Spleen (tissue), 11 donors: ENCODE measurements around the gene IQSEC1. TPM values are rescaled to one million over a fixed set of nuclear protein-coding genes. Genes with fewer than 3 reads are reported as not detected.
A peak's percentile ranks its signal among the peaks of the same experiment; 100 is the strongest.

Source experiments
- DNase-seq: peaks from one replicate; pipeline ENCODE4 v3.0.0-alpha.2; 2020
- H3K27ac ChIP-seq, 8 donors: fragments of 200-600 bp; sonication (generic) in 7 of 8; 1 replicate in 4 of 8; 2 replicates in 4 of 8; pipeline versions ENCODE4 v1.5.0 to v1.8.0; 2016 to 2021; ENCODE audit warnings: inconsistent platforms in 4 of 8, mild to moderate bottlenecking in 4 of 8, moderate library complexity in 1 of 8
- H3K27me3 ChIP-seq, 7 donors: fragments of 200-600 bp; sonication (generic) in 6 of 7; replicated peaks in 1 of 7; 1 replicate in 4 of 7; 2 replicates in 3 of 7; pipeline versions ENCODE4 v1.5.0 to v1.8.0; 2016 to 2021; ENCODE audit warnings: inconsistent platforms in 3 of 7, mild to moderate bottlenecking in 1 of 7
- H3K36me3 ChIP-seq, 6 donors: fragments of 200-600 bp; sonication (generic) in 5 of 6; 1 replicate in 4 of 6; 2 replicates in 2 of 6; pipeline versions ENCODE4 v1.5.0 to v1.8.0; 2016 to 2021; ENCODE audit warnings: inconsistent platforms in 2 of 6
- H3K4me1 ChIP-seq, 6 donors: fragments of 200-600 bp; sonication (generic) in 5 of 6; 1 replicate in 3 of 6; 2 replicates in 3 of 6; pipeline versions ENCODE4 v1.5.0 to v1.8.0; 2016 to 2021; ENCODE audit warnings: inconsistent platforms in 3 of 6
- H3K4me3 ChIP-seq, 8 donors: fragments of 200-600 bp; sonication (generic) in 7 of 8; 1 replicate in 4 of 8; 2 replicates in 4 of 8; pipeline versions ENCODE4 v1.5.0 to v1.8.0; 2016 to 2021; ENCODE audit warnings: inconsistent platforms in 4 of 8, mild to moderate bottlenecking in 4 of 8, moderate library complexity in 2 of 8
- H3K9me3 ChIP-seq, 8 donors: fragments of 200-600 bp; sonication (generic) in 7 of 8; 1 replicate in 4 of 8; 2 replicates in 4 of 8; pipeline versions ENCODE4 v1.5.0 to v1.8.0; 2016 to 2021; ENCODE audit warnings: inconsistent platforms in 4 of 8
- POLR2A ChIP-seq, 3 donors: fragments of 450-650 bp; IDR thresholded peaks; one replicate each; pipeline ENCODE4 v1.5.1; 2017; ENCODE audit warnings: antibody characterized with exemption in 3 of 3, mild to moderate bottlenecking in 1 of 3
- POLR2AphosphoS5 ChIP-seq, 3 donors: sonication (generic); formaldehyde crosslinking; IDR thresholded peaks; one replicate each; pipeline ENCODE4 v1.5.1; 2017; ENCODE audit warnings: antibody characterized with exemption in 3 of 3
- WGBS, 5 donors: extraction: QIAGEN DNeasy Blood & Tissue Kit in 3 of 5; methylation state at CpG; one replicate each; pipeline versions ENCODE4 v1.1.5 to v1.1.7; 2013 to 2018; 5-methylcytosine and 5-hydroxymethylcytosine counted together
- intact Hi-C: fragments of 100-400 bp; cut with DNase I; formaldehyde crosslinking; loops from one replicate; pipeline ENCODE4 v1.15.0; 2023; ENCODE audit warnings: low total_unique reads
- polyA plus RNA-seq, 3 donors: library from polyadenylated mRNA; stranded (reverse); fragments of 200-250 nt; gene quantifications; one replicate each; pipeline ENCODE4 v1.2.1, GENCODE V29; 2013
- total RNA-seq, 7 donors: library from RNA; depleted of rRNA in 3 of 7; stranded (reverse); fragments of >200 nt in 3 of 7; fragmentation: NEBNext Ultra II Directional in 4 of 7; extraction: Animal tissue kit (Norgen Biotek cat#: 25700) in 4 of 7; gene quantifications; one replicate each; pipeline versions ENCODE4 v1.1.0 to v1.2.1, GENCODE V29; 2016 to 2021
- TF ChIP-seq, protein P1 (sequence below), 11 experiments: fragments of 200-600 bp in 7 of 11; fragments of 450-650 bp in 4 of 11; sonication (generic) in 4 of 11; IDR thresholded peaks in 8 of 11; conservative IDR thresholded peaks in 3 of 11; 1 replicate in 7 of 11; 2 replicates in 4 of 11; pipeline versions ENCODE4 v1.4.0 to v1.8.0; 2016 to 2021; ENCODE audit warnings: antibody characterized with exemption in 11 of 11, inconsistent platforms in 4 of 11, mild to moderate bottlenecking in 1 of 11
- donor health status: healthy with polysubstance abuse.
- donor health status: DM: no; HTN: no; CAD: no; lungs with moderate emphysema.
- donor health status: DM: no; HTN: no; CAD: no.
- donor health status: Bipolar disorder and iron deficiency.
- donor health status: healthy.
- donor health status: DM: no; HTN: no; CAD: no.
- donor health status: DM: yes; HTN: yes; CAD: no.

IQSEC1 gene
- total and polyA plus RNA-seq, 10 donors: 23.0 to 170 (median 116) TPM

DNA sequence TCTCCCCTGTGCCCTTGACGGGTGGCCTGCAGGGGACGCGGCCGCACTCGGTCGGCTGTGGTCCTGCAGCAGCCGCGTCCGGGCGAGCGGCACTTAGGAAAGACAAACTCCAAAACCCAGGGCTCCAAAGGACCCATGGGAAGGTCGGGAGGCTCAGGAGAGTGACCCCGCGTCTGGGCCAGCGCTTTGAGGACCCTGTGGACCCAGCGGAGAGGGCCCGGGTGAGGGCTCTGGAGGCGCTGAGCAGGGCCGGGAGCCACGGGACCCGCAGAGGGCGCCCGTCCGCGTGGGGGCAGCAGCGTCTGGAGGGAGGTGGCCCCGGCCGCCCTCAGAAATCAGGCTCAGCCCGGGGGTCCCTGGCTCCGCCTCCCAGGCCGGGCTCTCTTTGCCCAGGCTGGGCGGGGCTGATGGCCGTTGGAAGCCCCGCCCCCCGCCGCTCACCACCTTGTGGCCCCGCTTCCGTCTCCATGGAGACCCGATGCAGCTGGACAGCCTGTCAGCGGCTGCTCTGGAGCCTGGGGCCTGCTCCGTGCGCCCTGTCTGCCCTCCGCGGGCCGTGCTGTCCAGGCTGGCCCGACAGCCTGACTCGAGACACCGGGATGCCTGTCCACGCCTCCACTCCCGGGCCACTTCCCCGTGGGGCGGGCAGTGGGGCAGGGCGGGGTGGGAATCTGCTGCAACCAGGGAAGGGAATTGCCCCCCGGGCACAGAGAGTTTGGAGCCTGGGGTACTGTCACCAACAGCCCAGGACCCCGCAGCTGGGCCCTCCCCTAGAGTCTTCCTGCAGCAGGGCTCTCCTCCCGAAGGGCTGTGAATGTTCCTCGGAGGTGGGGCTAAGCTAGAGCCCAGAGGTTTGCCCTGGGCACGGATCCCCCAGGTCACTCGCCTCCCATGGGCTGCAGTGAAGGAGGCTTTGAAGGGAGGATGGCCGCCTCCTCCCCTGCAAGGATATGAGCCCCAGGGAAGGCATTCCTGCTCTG is 197.1 kb downstream of the IQSEC1 start:
- 25 to 47% (median 31%) methylated on average over 25 to 60 of the region's 60 CpGs for WGBS, 5 donors
- Histone ChIP-seq H3K27me3 (peaks cover 0 to 15% (median 9%) of the 10 kb centered on the region in 7 donors), H3K9me3 (no peaks in the 10 kb centered on the region), H3K4me1 (peaks cover 3 to 26% (median 12%) of the 10 kb centered on the region in 6 donors), H3K36me3 (no peaks in the 10 kb centered on the region), H3K27ac (no peak overlapping the region), H3K4me3 (peak overlapping the region in 6 of 8 donors; percentile 17 to 59 (median 30))
- no peak for DNase-seq
- intact Hi-C loops: no loop called here
- TF ChIP-seq, protein P1, sequence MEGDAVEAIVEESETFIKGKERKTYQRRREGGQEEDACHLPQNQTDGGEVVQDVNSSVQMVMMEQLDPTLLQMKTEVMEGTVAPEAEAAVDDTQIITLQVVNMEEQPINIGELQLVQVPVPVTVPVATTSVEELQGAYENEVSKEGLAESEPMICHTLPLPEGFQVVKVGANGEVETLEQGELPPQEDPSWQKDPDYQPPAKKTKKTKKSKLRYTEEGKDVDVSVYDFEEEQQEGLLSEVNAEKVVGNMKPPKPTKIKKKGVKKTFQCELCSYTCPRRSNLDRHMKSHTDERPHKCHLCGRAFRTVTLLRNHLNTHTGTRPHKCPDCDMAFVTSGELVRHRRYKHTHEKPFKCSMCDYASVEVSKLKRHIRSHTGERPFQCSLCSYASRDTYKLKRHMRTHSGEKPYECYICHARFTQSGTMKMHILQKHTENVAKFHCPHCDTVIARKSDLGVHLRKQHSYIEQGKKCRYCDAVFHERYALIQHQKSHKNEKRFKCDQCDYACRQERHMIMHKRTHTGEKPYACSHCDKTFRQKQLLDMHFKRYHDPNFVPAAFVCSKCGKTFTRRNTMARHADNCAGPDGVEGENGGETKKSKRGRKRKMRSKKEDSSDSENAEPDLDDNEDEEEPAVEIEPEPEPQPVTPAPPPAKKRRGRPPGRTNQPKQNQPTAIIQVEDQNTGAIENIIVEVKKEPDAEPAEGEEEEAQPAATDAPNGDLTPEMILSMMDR (IDR thresholded peaks at IDR 0.05 in 8 of 11, conservative IDR thresholded peaks at IDR 0.05 in 3 of 11): peak in 5 of 11 experiments; percentile 27 to 51 (median 41)
- TF ChIP-seq POLR2AphosphoS5 (IDR thresholded peaks at IDR 0.05): no peak

GRCh38 chr3:12871404-12871983 is 201.7 kb downstream of the IQSEC1 start:
- H3K27me3 ChIP-seq: peaks cover 0 to 35% (median 17%) of the 10 kb centered on the region in 7 donors
- peak overlapping the region in 2 of 8 donors; percentile 52 to 72 for H3K27ac ChIP-seq
- H3K36me3 ChIP-seq: no peaks in the 10 kb centered on the region
- H3K4me3 ChIP-seq: no peak overlapping the region
- WGBS, 5 donors: 75 to 88% (median 81%) methylated on average over 12 of the region's 12 CpGs
- H3K9me3 ChIP-seq: no peaks in the 10 kb centered on the region
- peaks cover 7 to 47% (median 29%) of the 10 kb centered on the region in 6 donors for H3K4me1 ChIP-seq
- TF ChIP-seq POLR2A (IDR thresholded peaks at IDR 0.05): no peak
- TF ChIP-seq POLR2AphosphoS5 (IDR thresholded peaks at IDR 0.05): no peak
- DNase-seq: no peak
- intact Hi-C loops: no loop called here

DNA sequence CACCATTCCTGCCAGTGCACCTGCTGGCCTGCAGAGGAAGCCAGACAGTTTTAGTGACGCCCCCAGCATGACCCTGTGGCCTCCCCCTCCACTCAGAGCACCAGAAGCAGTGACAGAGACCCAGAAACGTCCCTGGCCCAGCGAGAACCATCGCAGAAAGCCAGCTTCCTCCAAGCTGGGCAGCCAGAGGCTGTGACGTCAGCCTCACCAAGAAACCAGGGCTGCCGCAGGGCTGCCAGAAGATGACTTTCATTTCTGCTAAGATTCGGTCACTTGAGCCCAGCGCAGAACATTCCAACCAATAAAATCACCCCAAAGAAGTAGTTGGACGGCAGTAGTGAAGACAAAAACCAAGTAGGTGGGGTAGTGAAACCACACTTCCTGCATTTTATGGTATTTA is 202.3 kb downstream of the IQSEC1 start:
- 41 to 58% (median 49%) methylated on average over 4 to 9 of the region's 9 CpGs for WGBS, 5 donors
- peaks cover 7 to 41% (median 24%) of the 10 kb centered on the region in 6 donors for H3K4me1 ChIP-seq
- peak; percentile 88 for DNase-seq
- intact Hi-C loops: no loop called here
- H3K4me3 ChIP-seq: no peak overlapping the region
- H3K36me3 ChIP-seq: no peaks in the 10 kb centered on the region
- H3K9me3 ChIP-seq: peaks cover 0 to under 1% (median 0%) of the 10 kb centered on the region in 8 donors
- peak in 1 of 3 donors; percentile 42 for TF ChIP-seq POLR2AphosphoS5 (IDR thresholded peaks at IDR 0.05)
- TF ChIP-seq, protein P1 (IDR thresholded peaks at IDR 0.05 in 8 of 11, conservative IDR thresholded peaks at IDR 0.05 in 3 of 11): no peak
- H3K27ac ChIP-seq: peak overlapping the region in 5 of 8 donors; percentile 16 to 72 (median 37)
- peaks cover 0 to 29% (median 11%) of the 10 kb centered on the region in 7 donors for H3K27me3 ChIP-seq

DNA sequence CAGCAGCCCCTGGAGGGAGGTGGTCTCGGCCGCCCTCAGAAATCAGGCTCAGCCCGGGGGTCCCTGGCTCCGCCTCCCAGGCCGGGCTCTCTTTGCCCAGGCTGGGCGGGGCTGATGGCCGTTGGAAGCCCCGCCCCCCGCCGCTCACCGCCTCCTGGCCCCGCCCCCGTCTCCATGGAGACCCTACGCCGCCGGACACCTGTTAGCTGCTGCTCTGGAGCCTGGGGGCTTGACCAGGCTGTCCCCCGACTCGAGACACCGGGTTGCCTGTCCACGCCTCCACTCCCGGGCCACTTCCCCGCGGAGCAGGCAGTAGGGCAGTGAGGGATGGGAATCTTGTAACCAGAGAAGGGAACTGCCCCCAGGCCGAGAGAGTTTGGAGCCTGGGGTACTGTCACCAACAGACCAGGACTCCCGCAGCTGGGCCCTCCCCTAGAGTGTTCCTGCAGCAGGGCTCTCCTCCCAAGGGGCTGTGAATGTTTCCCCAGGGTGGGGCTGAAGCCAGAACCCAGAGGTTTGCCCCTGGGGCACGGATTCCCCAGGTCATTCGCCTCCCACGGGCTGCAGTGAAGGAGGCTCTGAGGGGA is 204.1 kb downstream of the IQSEC1 start:
- Histone ChIP-seq H3K27ac (no peak overlapping the region), H3K4me1 (peaks cover 3 to 36% (median 19%) of the 10 kb centered on the region in 6 donors), H3K27me3 (peaks cover 0 to 23% (median 7%) of the 10 kb centered on the region in 7 donors), H3K4me3 (peak overlapping the region in 7 of 8 donors; percentile 8 to 67 (median 34)), H3K36me3 (no peaks in the 10 kb centered on the region), H3K9me3 (peaks cover 0 to 16% (median 9%) of the 10 kb centered on the region in 8 donors)
- peak; percentile 85 for DNase-seq
- intact Hi-C loops: no loop called here
- TF ChIP-seq, protein P1 (IDR thresholded peaks at IDR 0.05 in 8 of 11, conservative IDR thresholded peaks at IDR 0.05 in 3 of 11): no peak
- TF ChIP-seq POLR2A (IDR thresholded peaks at IDR 0.05): no peak
- TF ChIP-seq POLR2AphosphoS5 (IDR thresholded peaks at IDR 0.05): no peak
- 10 to 34% (median 15%) methylated on average over 6 to 28 of the region's 28 CpGs for WGBS, 5 donors
